HG02588 (cell line): Measurements from ENCODE around the gene PLAGL2.
"Not testable (repeated sequence)": the region's sequence is repeated elsewhere in the genome, so short reads cannot be mapped to it uniquely, and the experiment has no call there.

ENCODE experiments used
- ATAC-seq: cut with Tn5 transposase; IDR thresholded peaks from one replicate; pipeline ENCODE4 v1.9.1; 2021; ENCODE audit warnings: mild to moderate bottlenecking, moderate library complexity; ENCODE audit not compliant: unreplicated experiment

Gene PLAGL2

DNA sequence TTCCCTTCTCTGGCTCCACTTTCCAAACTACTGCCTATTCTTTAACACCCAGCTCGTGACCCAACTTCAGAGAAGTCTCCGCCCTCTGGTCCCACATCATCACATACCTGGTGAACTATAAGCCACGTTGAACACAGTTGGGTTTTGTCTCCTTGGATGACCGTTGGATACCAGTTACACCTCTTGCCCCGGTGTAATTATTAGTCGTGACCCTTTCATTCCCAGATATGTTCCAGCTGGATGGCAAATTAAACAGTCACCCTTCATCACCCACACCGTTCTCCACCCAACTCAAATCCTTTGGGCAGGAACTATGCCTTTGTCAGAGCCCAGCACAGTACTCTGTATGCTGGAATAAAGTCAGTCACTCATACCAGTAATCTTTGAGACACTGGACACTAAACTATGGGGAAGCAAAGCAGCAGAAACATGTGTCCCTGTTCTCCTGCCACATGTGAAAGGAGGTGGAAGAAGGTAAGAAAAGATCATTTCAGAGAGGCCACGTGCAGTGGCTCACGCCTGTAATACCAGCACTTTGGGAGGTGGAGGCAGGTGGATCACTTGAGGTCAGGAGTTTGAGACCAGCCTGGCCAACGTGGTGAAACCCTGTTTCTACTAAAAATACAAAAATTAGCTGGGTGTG, 22.5 kb downstream of the PLAGL2 start:
- no peak for ATAC-seq

- no peak for ATAC-seq
These were observed 23.5 kb downstream of the PLAGL2 start for GRCh38 chr20:32183947-32184635.

GRCh38 chr20:32181606-32182005, 25.9 kb downstream of the PLAGL2 start:
- ATAC-seq = no peak

DNA sequence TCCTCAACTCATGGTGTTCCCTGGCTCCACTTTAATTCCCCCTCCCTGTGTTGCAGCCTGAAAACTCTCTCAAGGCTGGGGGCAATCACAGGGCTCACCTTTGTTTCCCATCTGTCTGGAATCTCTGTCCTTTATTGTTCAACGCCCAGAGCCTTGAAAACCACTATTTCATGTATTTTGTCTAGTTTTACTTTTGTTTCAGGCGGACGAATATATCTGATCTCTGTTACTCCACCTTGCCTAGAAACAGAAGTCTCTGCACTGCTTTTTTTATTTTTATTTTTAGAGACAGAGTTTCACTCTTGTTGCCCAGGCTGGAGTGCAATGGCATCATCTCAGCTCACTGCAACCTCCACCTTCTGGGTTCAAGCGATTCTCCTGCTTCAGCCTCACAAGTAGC, 27.6 kb downstream of the PLAGL2 start:
- ATAC-seq = no peak

GRCh38 chr20:32179515-32179914, 28.0 kb downstream of the PLAGL2 start:
- ATAC-seq = no peak

- not testable (repeated sequence) for ATAC-seq
These were observed 29.8 kb downstream of the PLAGL2 start for GRCh38 chr20:32177696-32178095.

DNA sequence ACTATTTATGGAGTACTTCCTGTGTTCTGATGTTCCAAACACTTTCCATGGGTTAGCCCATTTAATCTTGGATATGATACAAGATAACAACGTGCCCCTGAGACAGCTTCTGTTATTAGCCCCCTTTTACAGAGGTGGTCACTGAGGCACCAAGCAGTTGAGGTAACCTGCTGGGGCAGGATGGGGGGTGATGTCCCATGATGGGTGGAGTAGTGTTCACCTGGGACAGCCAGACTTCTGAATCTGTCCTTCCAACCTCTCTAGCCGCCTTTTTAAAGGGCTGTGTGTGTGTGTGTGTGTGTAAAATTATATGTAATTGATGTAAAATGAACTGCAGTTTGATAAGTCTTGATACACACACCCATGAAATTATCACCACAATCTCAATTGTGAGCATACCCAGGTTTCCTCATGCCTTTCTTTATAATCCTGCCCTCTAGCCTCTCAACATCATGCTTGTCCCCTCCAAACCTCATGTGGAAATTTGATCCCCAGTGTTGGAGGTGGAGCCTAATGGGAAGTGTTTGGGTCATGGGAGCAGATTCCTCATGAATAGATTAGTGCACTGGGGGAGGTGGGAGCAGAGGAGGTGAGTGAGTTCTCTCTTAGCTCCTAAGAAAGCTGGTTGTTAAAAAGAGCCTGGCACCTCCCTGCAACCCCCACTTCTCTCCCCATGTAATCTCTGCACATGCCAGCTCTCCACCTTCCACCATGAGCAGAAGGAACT, 39.2 kb downstream of the PLAGL2 start:
- ATAC-seq = no peak

DNA sequence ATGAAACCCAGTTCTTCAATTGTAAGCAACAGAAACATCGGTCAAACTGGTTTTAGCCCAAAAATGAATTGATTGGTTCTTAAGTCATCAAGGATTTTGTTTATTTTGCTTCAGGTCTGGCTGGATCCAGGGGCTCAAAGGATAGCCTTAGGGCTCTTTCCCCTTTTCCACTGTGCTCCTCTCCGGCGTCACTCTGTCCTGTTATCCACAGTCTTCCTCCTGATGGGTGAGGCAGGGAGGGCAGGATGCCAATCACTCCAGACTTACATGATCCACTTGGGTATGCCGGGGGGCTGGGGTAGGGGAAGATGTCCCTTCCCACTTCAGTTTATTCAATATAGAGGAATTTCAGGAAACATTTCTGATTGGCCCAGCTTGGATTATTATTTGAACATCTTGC, 40.0 kb downstream of the PLAGL2 start:
- no peak for ATAC-seq

GRCh38 chr20:32165836-32166545, 41.6 kb downstream of the PLAGL2 start:
- ATAC-seq = no peak

DNA sequence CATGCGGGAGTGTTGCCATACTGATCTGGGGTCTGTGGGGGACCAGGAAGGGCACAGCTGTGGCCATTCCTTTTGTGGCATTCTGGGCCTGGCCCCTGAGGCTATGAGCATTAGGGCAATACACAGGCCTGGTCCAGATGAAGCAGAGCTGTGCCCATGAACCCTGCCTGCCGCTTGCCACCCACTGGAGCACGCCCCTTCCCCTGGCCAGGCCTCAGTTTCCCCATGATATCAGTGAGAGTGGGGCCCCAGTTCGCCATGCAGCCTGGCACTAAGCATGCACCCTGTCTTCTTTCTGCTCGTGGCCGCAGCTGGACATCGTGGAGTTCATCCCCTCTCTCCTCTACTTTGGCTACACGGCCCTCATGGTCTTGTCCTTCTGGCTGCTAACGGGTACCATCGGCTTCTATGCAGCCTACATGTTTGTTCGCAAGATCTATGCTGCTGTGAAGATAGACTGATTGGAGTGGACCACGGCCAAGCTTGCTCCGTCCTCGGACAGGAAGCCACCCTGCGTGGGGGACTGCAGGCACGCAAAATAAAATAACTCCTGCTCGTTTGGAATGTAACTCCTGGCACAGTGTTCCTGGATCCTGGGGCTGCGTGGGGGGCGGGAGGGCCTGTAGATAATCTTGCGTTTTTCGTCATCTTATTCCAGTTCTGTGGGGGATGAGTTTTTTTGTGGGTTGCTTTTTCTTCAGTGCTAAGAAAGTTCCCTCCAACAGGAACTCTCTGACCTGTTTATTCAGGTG, 42.4 kb downstream of the PLAGL2 start:
- ATAC-seq = no peak

- ATAC-seq = no peak
These were observed 43.6 kb downstream of the PLAGL2 start for GRCh38 chr20:32163951-32164350.

DNA sequence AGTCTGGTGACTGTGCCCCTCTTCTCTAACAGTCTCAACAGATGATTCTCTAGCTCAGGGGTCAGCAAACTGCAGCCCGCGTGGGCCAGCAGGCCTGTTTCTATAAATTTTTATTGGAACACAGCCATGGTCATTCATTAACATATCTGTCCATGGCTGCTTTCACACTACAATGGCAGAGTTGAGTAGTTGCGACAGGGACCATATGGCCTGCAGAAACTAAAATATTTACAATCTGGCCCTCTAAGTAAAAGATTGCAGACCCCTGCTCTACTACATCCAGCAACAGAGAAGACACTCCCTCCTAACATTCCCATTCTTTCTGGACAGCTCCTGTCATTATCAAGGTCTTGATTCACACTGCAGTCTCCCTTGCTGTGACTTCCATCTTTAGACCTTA, 45.2 kb downstream of the PLAGL2 start:
- no peak for ATAC-seq

DNA sequence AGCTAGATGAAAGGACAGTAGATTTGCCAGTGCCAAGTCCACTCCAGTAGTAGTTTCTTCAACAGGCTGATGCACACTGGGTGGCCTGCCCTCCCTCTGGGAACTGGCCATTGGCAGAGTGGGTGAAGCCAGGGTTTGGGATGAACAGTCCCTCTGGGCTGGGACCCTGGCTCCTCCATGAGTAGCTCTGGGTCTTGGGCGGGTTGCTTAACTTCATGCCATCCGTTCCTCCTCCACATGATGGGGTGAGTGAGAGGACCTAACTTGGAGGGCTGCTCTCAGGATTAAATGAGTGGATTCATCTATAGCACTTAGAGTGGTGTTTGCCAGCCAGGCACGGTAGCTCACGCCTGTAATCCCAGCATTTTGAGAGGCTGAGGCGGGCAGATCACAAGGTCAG, 47.2 kb downstream of the PLAGL2 start:
- ATAC-seq = no peak

DNA sequence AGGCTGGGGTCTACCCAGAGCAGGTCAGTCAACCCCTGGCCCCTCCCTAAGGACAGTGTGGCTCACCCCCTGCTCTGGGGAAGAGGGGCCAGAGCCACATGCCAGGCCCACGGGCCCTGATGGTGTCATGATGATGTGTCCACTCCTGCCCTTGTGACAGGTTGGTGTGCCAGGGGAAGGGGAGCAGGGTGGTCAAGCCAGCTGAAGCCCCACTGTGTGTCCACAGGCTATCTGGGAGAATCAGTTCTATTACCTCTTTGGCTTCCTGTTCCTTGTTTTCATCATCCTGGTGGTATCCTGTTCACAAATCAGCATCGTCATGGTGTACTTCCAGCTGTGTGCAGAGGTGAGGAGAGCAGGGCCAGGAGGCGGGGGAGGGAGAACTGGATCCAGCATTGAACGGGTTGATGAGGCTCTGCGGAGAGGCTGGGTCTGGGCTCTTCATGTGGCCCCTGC, 47.7 kb downstream of the PLAGL2 start:
- no peak for ATAC-seq

DNA sequence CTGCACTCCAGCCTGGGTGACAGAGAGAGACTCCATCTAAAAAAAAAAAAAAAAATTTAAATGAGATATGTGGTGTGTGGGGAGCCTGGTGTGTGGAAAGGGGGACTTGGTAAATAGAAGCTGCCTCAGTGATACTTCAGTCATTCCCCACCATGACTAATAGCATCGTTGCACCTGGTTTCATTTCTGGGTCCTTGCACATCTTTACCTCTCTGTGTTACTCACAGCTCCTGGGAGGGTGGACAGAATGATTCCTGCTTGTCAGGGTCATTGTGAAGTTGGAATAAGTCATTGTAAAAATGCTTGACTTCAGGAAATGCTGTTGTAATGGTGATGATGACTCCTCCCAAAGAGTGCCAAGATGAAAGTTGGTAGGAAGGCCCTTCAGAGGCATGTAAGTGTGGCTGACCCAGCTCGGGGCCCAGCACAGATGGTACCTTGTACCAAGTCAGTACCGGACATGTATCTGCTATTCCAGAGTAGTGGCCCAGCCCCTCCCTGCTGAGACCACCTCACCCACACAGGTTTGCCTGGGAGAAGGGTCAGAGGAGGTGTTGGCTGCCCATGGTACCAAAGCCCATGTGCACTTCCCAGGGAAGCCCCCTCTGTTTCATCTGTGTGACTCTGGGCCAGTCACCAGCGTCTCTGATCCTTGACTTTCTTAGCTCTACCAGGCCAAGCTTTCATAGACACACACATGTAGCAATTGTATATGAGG, 48.4 kb downstream of the PLAGL2 start:
- no peak for ATAC-seq

GRCh38 chr20:32158351-32158750, 49.2 kb downstream of the PLAGL2 start:
- no peak for ATAC-seq

GRCh38 chr20:32157611-32158010, 49.9 kb downstream of the PLAGL2 start:
- no peak for ATAC-seq

DNA sequence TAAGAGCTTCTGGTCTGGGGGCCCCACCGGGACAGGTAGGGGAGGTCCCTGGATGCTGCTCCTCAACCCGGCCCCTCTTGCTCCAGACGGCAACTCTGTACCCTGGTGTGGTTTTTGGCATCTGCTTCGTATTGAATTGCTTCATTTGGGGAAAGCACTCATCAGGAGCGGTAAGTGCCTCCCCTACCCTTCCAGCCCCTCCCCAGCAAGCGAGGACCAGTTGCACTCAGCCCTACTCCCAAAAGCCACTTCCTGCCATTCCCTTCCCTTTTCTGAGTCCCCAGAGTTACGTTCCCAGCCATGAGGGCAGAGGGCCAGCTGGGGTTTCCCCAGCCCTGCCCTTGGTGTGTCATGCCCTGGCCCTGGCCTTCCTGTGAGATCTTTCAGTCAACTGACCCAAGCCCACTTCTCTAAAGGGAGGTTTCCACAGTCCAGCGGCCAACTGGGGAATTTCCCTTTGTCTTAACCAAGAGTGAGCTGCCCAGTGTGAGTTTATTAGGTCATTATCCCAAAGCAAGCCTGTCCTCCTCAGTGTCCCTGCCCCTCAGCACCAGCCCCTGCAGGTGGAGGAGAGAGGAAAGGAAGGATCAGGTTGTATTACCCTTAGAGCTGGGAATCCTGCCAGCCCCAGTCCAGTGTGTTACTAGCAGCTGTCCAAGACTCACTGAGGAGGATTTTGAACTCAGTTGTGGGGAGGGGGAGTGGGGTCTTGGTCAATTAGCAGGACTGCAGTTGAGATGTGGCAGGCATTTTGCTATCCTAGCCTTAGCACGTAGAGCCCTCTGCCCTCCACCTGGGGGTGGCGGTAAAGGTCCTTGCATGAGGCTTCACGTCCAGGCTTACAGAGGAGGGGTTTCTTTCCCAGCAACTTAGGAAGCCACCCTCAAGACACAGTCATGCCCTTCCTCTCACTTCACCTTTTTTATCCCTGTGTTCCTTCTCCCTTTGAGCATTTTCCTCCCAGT, 52.2 kb downstream of the PLAGL2 start:
- no peak for ATAC-seq

DNA sequence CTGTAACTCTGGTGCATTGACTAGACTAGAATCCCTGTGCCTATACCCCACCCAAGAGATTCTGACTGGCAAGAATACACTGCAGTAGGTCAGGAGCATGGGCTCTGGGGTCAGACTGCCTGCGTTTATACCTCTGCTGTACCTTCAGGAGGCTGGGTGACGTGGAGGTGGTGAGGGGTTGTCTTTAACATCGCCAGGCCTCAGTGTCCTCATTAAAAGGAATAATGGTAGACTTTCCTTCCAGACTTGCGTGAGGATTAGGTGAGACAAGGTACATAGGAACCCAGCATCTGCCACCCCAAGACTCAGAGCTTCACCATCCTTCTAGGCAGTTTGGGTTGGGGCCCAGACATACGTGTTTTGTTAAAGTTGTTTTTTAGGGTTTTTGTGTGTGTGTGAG, 53.8 kb downstream of the PLAGL2 start:
- no peak for ATAC-seq
